HG03045 (cell line): ENCODE results near the gene CD72.
"Not testable (repeated sequence)": the region's sequence is repeated elsewhere in the genome, so short reads cannot be mapped to it uniquely, and the experiment has no call there.

ENCODE experiments used
- ATAC-seq: cut with Tn5 transposase; IDR thresholded peaks from one replicate; pipeline ENCODE4 v1.9.1; 2021; ENCODE audit warnings: mild to moderate bottlenecking, moderate library complexity; ENCODE audit not compliant: unreplicated experiment

The CD72 gene

DNA sequence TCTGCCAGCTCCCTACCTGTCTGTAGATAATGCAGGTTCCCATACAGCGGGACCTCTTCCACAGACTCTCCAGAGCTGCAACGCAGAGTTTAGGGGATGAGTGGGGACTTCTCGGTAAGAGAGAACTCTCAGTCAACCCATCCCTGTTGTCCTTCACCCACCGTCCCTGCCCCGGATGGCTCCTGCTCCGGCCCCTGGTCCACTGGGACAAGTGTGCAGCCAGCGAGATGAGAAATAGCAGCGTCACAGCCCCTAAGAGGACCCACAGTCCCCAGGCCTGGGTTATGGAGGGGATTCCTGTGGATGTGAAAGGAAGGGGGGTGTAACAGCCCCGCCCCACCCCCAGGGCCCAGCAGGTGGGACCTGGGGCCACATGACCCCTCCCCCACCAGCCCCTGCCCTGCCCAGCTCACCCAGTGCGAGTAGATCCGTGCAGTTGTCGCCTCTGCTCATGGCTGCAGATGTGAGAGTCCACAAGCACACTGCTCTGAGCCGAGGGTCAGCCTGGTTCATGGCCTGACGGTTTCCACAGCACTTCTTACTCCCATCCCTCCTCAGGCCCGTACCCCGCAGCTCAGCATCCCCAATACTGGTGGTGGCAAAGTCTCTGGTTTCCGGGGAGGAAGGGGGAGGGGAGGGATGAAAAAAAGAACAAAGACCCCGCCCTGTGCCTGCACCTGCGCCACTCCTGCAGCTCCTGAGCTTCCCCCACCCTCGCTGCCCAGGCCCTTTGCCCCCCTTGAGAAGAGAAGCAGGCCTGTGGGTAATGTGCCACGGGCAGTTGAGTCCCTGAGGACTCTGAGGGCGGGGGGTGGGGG, 32.3 kb upstream of the CD72 start, which contains the start of gene SIT1:
TSS of gene SIT1 (minus strand) at position 591 of the 818 bp plus-strand sequence. CDS start at position 513, 78 bp downstream.
- no peak for ATAC-seq

DNA sequence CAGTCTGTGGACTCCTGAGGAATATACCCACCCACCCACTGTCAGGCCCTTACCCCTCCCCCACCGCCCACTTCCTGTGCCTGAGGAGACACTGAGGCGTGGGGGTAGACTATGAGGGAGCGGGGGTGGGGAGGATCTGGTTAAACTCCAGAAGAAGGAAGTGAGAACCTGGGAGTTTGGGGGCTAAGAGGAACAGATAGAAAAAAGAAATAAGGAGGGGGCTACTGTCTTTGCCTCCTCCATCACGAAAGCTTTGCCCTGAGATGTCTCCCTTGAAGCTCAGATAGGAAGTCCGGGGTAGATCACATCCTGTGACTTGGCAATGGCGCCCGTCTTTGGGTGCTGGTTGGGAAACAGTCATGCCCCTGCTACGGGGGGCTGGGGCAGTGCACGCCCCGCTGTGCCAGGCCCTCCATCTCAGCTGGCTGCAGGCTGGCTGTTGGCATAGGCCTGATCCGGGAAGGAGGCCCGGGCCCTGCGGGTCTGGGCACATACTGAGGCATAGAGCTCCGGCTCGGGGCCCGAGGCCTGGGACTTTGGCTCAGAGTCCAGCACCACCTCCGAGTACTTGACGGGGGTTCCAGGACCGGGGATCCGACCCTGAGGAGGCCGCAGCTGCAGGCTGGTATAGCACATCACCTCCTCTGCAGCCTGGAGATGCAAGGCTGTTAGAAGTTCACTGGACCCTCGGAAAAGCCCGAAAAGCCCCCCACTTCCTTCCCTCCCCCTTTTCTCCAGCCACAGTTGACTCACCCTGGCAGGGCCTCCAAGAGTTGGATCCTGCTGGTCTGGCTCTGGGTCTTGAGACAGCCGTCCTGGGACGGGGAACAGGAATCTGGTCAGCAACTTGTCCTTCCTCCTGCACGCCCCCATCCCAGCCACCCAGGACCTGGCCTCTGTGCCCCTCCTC, 31.5 kb upstream of the CD72 start:
- ATAC-seq = no peak

DNA sequence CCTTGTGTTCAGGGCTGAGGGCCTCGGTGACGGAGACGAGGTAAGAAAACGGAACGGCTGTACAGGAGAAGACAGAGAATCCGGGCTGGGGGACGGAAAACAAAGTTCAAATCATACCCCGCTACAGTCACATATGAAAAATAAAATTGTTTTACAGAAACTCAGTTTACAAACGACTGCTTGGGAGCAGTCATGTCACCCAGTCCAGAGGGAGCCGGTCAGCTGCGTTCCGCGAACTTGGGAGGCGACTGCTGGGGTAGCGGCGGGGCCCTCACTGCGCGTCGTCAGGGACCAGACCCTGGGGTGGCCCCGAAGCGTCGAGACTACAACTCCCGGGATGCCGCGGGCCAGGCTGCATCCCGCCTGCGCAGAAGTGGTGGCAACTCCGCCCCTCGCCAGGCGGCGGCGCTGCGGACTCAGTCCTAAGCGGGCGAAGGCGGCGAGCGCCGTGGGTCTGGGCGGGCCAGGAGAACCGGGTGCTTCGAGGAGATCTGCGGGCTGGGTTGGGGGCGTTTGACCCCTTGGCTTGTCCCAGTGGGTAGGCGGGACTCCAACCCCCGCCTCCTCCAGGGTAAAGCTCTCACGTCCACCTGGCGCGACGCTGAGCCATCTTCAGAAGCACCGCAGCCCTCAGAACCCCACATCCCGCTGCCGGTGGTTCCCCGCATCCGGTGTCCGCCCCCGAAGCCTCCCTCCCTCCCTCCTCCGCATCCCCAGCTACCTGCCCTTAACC, 28.5 kb upstream of the CD72 start:
- peak; percentile 81 for ATAC-seq

- ATAC-seq = peak; percentile 1
Observed at GRCh38 chr9:35646153-35646532, 27.9 kb upstream of the CD72 start.

DNA sequence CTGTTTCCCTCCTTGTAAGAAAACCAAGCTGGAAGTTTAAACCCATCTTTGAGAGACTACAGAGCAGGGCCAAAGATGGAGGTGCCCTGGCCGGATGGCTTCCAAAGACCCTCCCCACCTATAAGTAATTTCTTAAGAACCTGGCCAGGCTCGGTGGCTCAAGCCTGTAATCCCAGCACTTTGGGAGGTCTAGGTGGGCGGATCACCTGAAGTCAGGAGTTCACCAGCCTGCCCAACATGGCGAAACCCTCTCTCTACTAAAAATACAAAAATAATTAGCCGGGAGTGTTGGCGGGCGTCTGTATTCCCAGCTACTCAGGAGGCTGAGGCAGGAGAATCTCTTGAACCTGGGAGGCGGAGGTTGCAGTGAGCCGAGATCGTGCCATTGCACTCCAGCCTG, 27.5 kb upstream of the CD72 start:
- not testable (repeated sequence) for ATAC-seq

DNA sequence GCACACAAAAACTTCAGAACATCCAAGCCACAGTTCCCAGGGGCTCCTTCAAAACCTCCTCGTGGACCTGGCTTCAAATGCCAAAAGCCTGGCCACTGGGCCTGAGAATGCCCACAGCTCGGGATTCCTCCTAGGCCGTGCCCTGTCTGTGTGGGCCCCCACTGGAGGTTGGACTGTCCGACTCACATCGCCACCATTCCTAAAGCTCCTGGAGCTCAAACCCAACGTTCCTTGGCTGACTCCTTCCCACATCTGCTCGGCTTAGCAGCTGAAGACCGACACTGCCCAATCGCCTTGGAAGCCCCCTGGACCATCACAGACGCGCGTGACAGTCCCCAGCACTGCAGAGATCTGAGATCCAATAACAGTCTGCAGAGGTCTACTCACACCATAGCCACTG, 24.8 kb upstream of the CD72 start:
- ATAC-seq = no peak

- ATAC-seq = not testable (repeated sequence)
Observed at GRCh38 chr9:35641478-35641877, 23.3 kb upstream of the CD72 start.

- ATAC-seq = not testable (repeated sequence)
Observed at GRCh38 chr9:35640431-35640830, 22.2 kb upstream of the CD72 start.

DNA sequence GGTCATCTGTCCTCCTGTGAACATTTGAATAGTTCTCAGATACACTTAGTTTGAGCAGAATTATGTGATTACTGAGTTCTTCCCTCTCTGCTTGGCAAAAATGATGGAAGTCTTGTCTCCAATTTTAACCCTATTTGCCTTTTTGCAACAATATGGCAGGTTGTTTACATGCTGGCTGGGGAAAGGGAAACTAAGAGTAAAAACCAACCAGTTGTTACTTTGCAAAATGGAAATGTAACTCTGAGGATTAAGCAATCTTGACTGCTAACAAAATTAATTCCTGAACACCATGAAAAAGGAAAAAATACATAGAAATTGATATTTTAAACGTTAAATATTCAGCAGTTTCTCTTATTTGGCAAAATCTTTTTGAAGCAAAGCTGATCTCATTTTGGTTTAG, 21.4 kb upstream of the CD72 start:
- no peak for ATAC-seq

DNA sequence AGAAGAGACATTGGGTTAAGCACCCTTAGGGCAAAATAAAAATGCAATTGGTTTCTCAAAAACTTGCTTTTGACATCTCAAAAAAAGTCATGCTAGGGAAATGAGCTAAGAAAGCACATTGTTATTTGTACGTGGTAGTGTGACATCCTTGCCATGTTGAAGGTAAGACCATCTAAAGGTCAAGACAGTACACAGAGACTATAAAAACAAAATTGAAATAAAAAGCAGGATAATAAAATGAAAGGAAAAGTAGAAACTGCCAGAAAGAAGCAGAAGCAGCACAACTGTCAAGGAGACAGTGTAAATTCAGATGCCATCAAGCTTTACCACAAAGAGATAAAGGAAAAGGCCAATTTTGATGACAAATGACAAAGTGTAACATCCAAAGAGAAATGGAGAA, 21.0 kb upstream of the CD72 start:
- ATAC-seq = not testable (repeated sequence)

DNA sequence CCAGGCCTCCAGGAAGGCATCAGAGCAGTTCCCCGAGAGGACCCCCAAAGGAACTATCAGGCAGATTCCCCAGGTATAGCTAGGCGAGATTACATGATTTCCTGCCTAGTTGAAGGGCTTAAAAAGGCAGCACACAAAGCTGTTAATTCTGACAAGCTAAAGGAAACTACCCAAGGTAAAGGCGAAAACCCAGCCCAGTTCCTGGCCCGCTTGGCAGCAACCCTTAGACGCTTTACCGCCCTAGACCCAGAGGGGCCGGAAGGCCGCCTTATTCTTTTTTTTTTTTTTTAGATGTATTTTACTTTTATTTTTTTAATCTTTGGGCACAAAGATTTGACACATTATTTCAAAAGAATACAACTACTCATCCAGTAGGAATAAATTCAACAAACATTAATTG, 20.5 kb upstream of the CD72 start:
- not testable (repeated sequence) for ATAC-seq

GRCh38 chr9:35637427-35637955, 19.3 kb upstream of the CD72 start:
- not testable (repeated sequence) for ATAC-seq

DNA sequence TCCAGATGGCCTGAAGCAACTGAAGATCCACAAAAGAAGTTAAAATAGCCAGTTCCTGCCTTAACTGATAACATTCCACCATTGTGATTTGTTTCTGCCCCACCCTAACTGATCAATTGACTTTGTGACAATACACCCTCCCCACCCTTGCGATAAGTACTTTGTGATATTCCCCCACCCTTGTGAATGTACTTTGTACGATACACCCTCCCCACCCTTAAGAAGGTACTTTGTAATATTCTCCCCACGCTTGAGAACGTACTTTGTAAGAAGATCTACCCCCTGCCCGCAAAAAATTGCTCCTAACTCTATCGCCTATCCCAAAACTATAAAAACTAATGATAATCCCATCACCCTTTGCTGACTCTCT, 18.6 kb upstream of the CD72 start:
- ATAC-seq = not testable (repeated sequence)

GRCh38 chr9:35636135-35636876, 18.1 kb upstream of the CD72 start:
- ATAC-seq = no peak

GRCh38 chr9:35635730-35636129, 17.5 kb upstream of the CD72 start:
- no peak for ATAC-seq

DNA sequence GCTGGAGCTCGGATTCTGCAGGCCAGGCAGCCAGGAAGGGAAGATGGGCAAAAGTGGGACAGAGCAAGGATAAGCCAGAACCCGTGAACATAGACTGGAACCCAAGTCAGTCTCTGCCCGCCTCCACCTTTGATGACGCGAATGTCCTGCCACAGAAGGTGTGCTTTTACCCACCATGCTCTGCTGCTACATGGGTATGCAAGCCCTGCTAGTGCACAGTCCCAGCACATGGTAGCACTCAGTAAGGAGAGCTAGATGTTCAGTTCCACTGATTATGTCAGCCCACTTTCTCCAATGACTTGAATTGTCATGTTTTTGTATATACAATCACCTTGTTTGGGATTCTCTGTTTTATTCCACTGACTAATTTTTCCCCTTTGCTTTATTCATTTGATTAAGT, 11.4 kb upstream of the CD72 start:
- ATAC-seq = no peak

- no peak for ATAC-seq
Observed at GRCh38 chr9:35628389-35628991, 10.3 kb upstream of the CD72 start.

DNA sequence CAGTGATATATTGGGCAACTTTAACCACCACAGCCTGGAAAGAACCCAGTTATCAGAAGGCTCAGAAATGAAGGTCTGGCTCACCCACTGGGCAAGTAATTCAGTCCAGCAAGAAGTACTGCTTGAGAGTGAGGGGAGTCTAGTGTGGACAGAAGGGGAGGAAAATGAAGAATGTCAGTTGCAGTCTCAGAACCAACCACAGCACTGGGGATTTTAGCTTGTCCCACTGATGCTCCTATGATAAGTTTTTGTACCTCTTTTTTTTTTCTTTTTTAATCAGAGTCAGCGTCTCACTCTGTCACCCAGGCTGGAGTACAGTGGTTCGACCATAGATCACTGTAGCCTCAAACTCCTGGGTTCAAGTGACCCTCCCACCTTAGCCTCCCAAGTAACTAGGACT, 9.4 kb upstream of the CD72 start:
- ATAC-seq = no peak

DNA sequence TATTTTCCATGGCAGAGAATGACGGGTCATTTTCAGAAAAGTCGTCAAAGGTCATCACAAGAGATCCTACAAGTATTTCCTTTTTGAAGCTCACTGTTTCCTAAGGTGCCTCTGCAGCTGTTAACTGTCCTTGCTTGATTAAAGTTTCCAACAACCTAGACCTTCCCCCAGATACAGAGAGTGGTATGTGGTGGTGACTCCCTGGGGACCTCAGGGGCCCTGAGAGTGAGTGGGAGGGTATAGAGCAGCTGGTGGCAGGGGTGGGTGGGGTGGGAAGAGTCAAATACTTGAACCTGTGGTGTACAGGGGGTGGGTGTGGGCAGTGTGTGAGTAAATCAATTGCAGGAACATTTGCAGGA, 1.6 kb upstream of the CD72 start:
- ATAC-seq = no peak
